HCT116 (cell line): ENCODE measurements around the gene TWIST2. TPM values are rescaled to one million over a fixed set of nuclear protein-coding genes. Genes with fewer than 3 reads are reported as not detected.

Source experiments
- ATAC-seq: fragments of 200-7000 bp; cut with Tn5 transposase; 2 replicates; pipeline ENCODE4 v1.9.1; 2020; ENCODE audit warnings: mild to moderate bottlenecking, moderate library complexity
- BruUV-seq: library from RNA; stranded (reverse); fragments of 400-500 nt; replicated peaks from 2 replicates; lab custom pipeline; 2021; lab: Mats Ljungman, UMichigan
- CTCF ChIA-PET: fragments of 300-600 bp; sonication (Branson Sonifier 250); formaldehyde crosslinking; loops from one replicate; lab custom pipeline; 2021; ENCODE audit warnings: antibody characterized with exemption; lab: Charles Lee
- POLR2A ChIA-PET: fragments of 300-600, 350-600 bp; sonication (Branson Sonifier 250); formaldehyde crosslinking; loops from one replicate; lab custom pipeline; 2021; ENCODE audit warnings: antibody characterized with exemption; lab: Charles Lee
- RAD21 ChIA-PET, 2 experiments: fragments of 300-600 bp; sonication (Branson Sonifier 250); formaldehyde crosslinking; loops; one replicate each; lab custom pipeline; 2023; ENCODE audit warnings: low total read pairs in 2 of 2; ENCODE audit not compliant: uncharacterized antibody in 2 of 2, unreplicated experiment in 2 of 2, low non-redundant PET in 1 of 2; lab: Charles Lee
- DNase-seq: peaks from one replicate; pipeline ENCODE4 v3.0.0-alpha.2; 2010; ENCODE audit warnings: low read depth, low spot score
- H2AFZ ChIP-seq: fragments of 200-600 bp; shearing (Covaris generic), sonication (generic); 2 replicates; pipeline ENCODE4 v1.6.1; 2017; ENCODE audit warnings: low read depth, mixed run types, mixed read lengths, antibody characterized with exemption, low read length; ENCODE audit not compliant: poor library complexity, severe bottlenecking
- H3K27ac ChIP-seq: 2 replicates; pipeline ENCODE4 v1.5.1; 2012; ENCODE audit warnings: low read depth, low read length
- H3K27me3 ChIP-seq: fragments of 200-600 bp; sonication (generic); 2 replicates; pipeline ENCODE4 v1.6.1; 2016; ENCODE audit warnings: mixed run types, low read length, mixed read lengths; ENCODE audit not compliant: insufficient read depth
- H3K36me3 ChIP-seq, 2 experiments: fragments of 200-500 bp in 1 of 2; fragments of 200-600 bp in 1 of 2; sonication (Bioruptor generic) in 1 of 2; sonication (generic) in 1 of 2; 2 replicates each; pipeline versions ENCODE4 v1.5.1 to v1.6.1; 2014 to 2016; ENCODE audit warnings: low read length in 2 of 2, inconsistent platforms in 1 of 2, mixed read lengths in 1 of 2, mixed run types in 1 of 2; ENCODE audit not compliant: insufficient read depth in 2 of 2, control insufficient read depth in 1 of 2
- H3K4me1 ChIP-seq, 2 experiments: fragments of 200-600 bp in 1 of 2; sonication (generic) in 1 of 2; 2 replicates each; pipeline versions ENCODE4 v1.5.1 to v1.6.1; 2012 to 2017; ENCODE audit warnings: low read length in 2 of 2, inconsistent platforms in 1 of 2, mild to moderate bottlenecking in 1 of 2, mixed read lengths in 1 of 2, mixed run types in 1 of 2, moderate library complexity in 1 of 2; ENCODE audit not compliant: insufficient read depth in 2 of 2, control insufficient read depth in 1 of 2
- H3K4me2 ChIP-seq: fragments of 200-600 bp; sonication (generic); 2 replicates; pipeline ENCODE4 v1.6.1; 2017; ENCODE audit warnings: mixed run types, low read length, mixed read lengths
- H3K4me3 ChIP-seq, 2 experiments: fragments of 200-600 bp in 1 of 2; sonication (generic) in 1 of 2; replicated peaks in 1 of 2; 2 replicates each; pipeline ENCODE4 v1.5.1; 2011 to 2016; ENCODE audit warnings: low read length in 2 of 2, control low read depth in 1 of 2, low read depth in 1 of 2, mild to moderate bottlenecking in 1 of 2, mixed read lengths in 1 of 2, mixed run types in 1 of 2
- H3K79me2 ChIP-seq: fragments of 200-600 bp; sonication (generic); 2 replicates; pipeline ENCODE4 v1.6.1; 2017; ENCODE audit warnings: mild to moderate bottlenecking, mixed run types, low read length, moderate library complexity, mixed read lengths; ENCODE audit not compliant: insufficient read depth
- H3K9ac ChIP-seq: fragments of 200-600 bp; sonication (generic); 2 replicates; pipeline ENCODE4 v1.6.1; 2016; ENCODE audit warnings: low read length, mixed read lengths
- H3K9me2 ChIP-seq: fragments of 200-600 bp; sonication (generic), shearing (Covaris generic); 2 replicates; pipeline ENCODE4 v1.6.1; 2017; ENCODE audit warnings: mixed run types, mild to moderate bottlenecking, moderate library complexity; ENCODE audit not compliant: insufficient read depth
- H3K9me3 ChIP-seq, 2 experiments: fragments of 200-500 bp in 1 of 2; fragments of 200-600 bp in 1 of 2; sonication (Bioruptor generic) in 1 of 2; sonication (generic) in 1 of 2; 2 replicates each; pipeline ENCODE4 v1.6.1; 2014 to 2017; ENCODE audit warnings: low read length in 2 of 2, mixed read lengths in 2 of 2, inconsistent platforms in 1 of 2, low read depth in 1 of 2, mild to moderate bottlenecking in 1 of 2, mixed run types in 1 of 2, moderate library complexity in 1 of 2; ENCODE audit not compliant: control insufficient read depth in 1 of 2, insufficient read depth in 1 of 2
- H4K20me1 ChIP-seq: fragments of 200-600 bp; sonication (generic), shearing (Covaris generic); 2 replicates; pipeline ENCODE4 v1.6.1; 2017; ENCODE audit warnings: mixed run types, mild to moderate bottlenecking, moderate library complexity; ENCODE audit not compliant: insufficient read depth
- CBX3 ChIP-seq: IDR thresholded peaks from 2 replicates; pipeline ENCODE4 v1.6.1; 2012; ENCODE audit warnings: low read depth
- CEBPB ChIP-seq: IDR thresholded peaks from 2 replicates; pipeline ENCODE4 v1.6.1; 2012; ENCODE audit warnings: low read depth
- EGR1 ChIP-seq: IDR thresholded peaks from 2 replicates; pipeline ENCODE4 v1.6.1; 2012; ENCODE audit warnings: low read depth
- ELF1 ChIP-seq: IDR thresholded peaks from 2 replicates; pipeline ENCODE4 v1.6.1; 2012; ENCODE audit warnings: low read depth, borderline replicate concordance
- EZH2phosphoT487 ChIP-seq: fragments of 200-600 bp; IDR thresholded peaks from 2 replicates; pipeline ENCODE4 v1.6.1; 2018; ENCODE audit warnings: antibody characterized with exemption, borderline replicate concordance
- FOSL1 ChIP-seq: IDR thresholded peaks from 2 replicates; pipeline ENCODE4 v1.6.1; 2012; ENCODE audit warnings: low read depth
- JUND ChIP-seq: IDR thresholded peaks from 2 replicates; pipeline ENCODE4 v1.6.1; 2012
- POLR2A ChIP-seq: IDR thresholded peaks from 2 replicates; pipeline ENCODE4 v1.7.0; 2011; ENCODE audit warnings: borderline replicate concordance; ENCODE audit not compliant: insufficient read depth, insufficient read length; ENCODE audit errors: extremely low read depth
- RAD21 ChIP-seq: IDR thresholded peaks from 2 replicates; pipeline ENCODE4 v1.6.1; 2012; ENCODE audit warnings: low read depth, mild to moderate bottlenecking
- SIN3A ChIP-seq: IDR thresholded peaks from 2 replicates; pipeline ENCODE4 v1.6.1; 2012; ENCODE audit warnings: low read depth
- SP1 ChIP-seq: IDR thresholded peaks from 2 replicates; pipeline ENCODE4 v1.6.1; 2012; ENCODE audit warnings: low read depth
- SRF ChIP-seq: IDR thresholded peaks from 2 replicates; pipeline ENCODE4 v1.6.1; 2012; ENCODE audit warnings: low read depth
- TCF7L2 ChIP-seq: IDR thresholded peaks from 2 replicates; pipeline ENCODE4 v1.7.0; 2011; ENCODE audit warnings: borderline replicate concordance, inconsistent platforms; ENCODE audit not compliant: insufficient read depth, insufficient read length; ENCODE audit errors: extremely low read depth
- YY1 ChIP-seq: IDR thresholded peaks from 2 replicates; pipeline ENCODE4 v1.6.1; 2011; ENCODE audit warnings: low read length, low read depth, moderate library complexity, mild to moderate bottlenecking; ENCODE audit not compliant: insufficient replicate concordance; ENCODE audit errors: extremely low read depth
- ZFX ChIP-seq: fragments of 450-650 bp; IDR thresholded peaks from 2 replicates; pipeline ENCODE4 v1.6.1; 2017
- ZNF274 ChIP-seq: fragments of 200-500 bp; sonication (Bioruptor generic); IDR thresholded peaks from 2 replicates; pipeline ENCODE4 v1.6.1; 2014; ENCODE audit warnings: mild to moderate bottlenecking, low read depth, low read length, inconsistent platforms
- intact Hi-C: fragments of 100-400 bp; cut with micrococcal nuclease; formaldehyde crosslinking; loops from 2 replicates; pipeline ENCODE4 v1.10.0; 2022
- total RNA-seq: library from RNA; stranded (reverse); gene quantifications from one replicate; pipeline ENCODE4 v1.2.1, GENCODE V29; 2021; ENCODE audit not compliant: unreplicated experiment
- TF ChIP-seq, protein P1 (sequence below): IDR thresholded peaks from 2 replicates; pipeline ENCODE4 v1.6.1; 2011; ENCODE audit warnings: mild to moderate bottlenecking, low read length, moderate library complexity; ENCODE audit not compliant: insufficient replicate concordance; ENCODE audit errors: extremely low read depth
- TF ChIP-seq, protein P2 (sequence below), 3 experiments: fragments of 200-600 bp in 1 of 3; sonication (generic) in 1 of 3; IDR thresholded peaks in 2 of 3; conservative IDR thresholded peaks in 1 of 3; 2 replicates each; pipeline ENCODE4 v1.5.1; 2012 to 2017; ENCODE audit warnings: low read depth in 2 of 3, low read length in 2 of 3, antibody characterized with exemption in 1 of 3, borderline replicate concordance in 1 of 3, control low read depth in 1 of 3, mild to moderate bottlenecking in 1 of 3, mixed read lengths in 1 of 3, mixed run types in 1 of 3, moderate library complexity in 1 of 3; ENCODE audit not compliant: insufficient read depth in 1 of 3
- TF ChIP-seq, protein P3 (sequence below): IDR thresholded peaks from 2 replicates; pipeline ENCODE4 v1.6.1; 2012; ENCODE audit warnings: low read depth

Gene TWIST2
- total RNA-seq, 1 experiment from 2014 or later = not detected

DNA sequence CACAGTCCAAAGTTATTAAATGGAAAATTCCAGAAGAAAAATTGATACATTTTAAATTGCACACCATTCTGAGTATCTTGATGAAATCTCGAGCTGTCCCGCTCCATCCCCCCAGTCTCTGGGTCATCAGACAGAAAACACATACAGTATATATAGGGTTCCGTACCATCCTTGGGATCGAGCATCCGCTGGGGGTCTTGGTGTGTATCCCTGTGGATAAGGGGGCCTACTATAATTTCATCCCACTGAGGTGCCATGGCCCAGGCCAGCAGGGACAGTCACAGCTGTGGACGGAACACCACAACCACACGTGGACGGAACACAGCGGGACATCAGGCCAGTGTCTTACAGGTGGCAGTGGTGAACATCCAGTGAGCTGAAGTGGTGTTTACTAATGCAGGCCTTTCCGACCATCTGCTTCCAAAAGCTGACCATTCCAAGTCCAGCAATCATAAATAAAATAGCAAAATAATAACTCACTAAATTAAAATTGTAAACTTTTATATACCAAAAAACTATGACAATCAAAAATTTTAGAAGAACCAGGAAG is 14.0 kb downstream of the TWIST2 start:
- no peak overlapping the region for H3K4me3 ChIP-seq
- ChIA-PET POLR2A (no interaction called here), CTCF (no interaction called here), RAD21 (no interaction called here)
- no peaks in the 10 kb centered on the region for H3K9me3 ChIP-seq
- no peaks in the 10 kb centered on the region for H4K20me1 ChIP-seq
- no peaks in the 10 kb centered on the region for H3K36me3 ChIP-seq
- no peak overlapping the region for H2AFZ ChIP-seq
- H3K9me2 ChIP-seq = no peaks in the 10 kb centered on the region
- H3K79me2 ChIP-seq = no peaks in the 10 kb centered on the region
- no peak overlapping the region for H3K9ac ChIP-seq
- peaks cover 5% of the 10 kb centered on the region; the same call in 1 of the 2 replicates for H3K27me3 ChIP-seq
- intact Hi-C loops = no loop called here
- H3K4me1 ChIP-seq = peaks cover 19 to 25% of the 10 kb centered on the region in 2 experiments
- H3K4me2 ChIP-seq = no peak overlapping the region
- TF ChIP-seq ZFX (no peak), JUND (no peak), CBX3 (no peak), FOSL1 (no peak), YY1 (no peak), EGR1 (no peak), ELF1 (no peak), EZH2phosphoT487 (no peak), SRF (no peak), SP1 (no peak), CEBPB (no peak), TCF7L2 (no peak), POLR2A (no peak), SIN3A (no peak), RAD21 (no peak), ZNF274 (no peak)
- TF ChIP-seq, protein P1, sequence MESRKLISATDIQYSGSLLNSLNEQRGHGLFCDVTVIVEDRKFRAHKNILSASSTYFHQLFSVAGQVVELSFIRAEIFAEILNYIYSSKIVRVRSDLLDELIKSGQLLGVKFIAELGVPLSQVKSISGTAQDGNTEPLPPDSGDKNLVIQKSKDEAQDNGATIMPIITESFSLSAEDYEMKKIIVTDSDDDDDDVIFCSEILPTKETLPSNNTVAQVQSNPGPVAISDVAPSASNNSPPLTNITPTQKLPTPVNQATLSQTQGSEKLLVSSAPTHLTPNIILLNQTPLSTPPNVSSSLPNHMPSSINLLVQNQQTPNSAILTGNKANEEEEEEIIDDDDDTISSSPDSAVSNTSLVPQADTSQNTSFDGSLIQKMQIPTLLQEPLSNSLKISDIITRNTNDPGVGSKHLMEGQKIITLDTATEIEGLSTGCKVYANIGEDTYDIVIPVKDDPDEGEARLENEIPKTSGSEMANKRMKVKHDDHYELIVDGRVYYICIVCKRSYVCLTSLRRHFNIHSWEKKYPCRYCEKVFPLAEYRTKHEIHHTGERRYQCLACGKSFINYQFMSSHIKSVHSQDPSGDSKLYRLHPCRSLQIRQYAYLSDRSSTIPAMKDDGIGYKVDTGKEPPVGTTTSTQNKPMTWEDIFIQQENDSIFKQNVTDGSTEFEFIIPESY = no peak
- TF ChIP-seq, protein P2, sequence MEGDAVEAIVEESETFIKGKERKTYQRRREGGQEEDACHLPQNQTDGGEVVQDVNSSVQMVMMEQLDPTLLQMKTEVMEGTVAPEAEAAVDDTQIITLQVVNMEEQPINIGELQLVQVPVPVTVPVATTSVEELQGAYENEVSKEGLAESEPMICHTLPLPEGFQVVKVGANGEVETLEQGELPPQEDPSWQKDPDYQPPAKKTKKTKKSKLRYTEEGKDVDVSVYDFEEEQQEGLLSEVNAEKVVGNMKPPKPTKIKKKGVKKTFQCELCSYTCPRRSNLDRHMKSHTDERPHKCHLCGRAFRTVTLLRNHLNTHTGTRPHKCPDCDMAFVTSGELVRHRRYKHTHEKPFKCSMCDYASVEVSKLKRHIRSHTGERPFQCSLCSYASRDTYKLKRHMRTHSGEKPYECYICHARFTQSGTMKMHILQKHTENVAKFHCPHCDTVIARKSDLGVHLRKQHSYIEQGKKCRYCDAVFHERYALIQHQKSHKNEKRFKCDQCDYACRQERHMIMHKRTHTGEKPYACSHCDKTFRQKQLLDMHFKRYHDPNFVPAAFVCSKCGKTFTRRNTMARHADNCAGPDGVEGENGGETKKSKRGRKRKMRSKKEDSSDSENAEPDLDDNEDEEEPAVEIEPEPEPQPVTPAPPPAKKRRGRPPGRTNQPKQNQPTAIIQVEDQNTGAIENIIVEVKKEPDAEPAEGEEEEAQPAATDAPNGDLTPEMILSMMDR (IDR thresholded peaks at IDR 0.05 in 2 of 3, conservative IDR thresholded peaks at IDR 0.05 in 1 of 3; ENCODE audit: borderline replicate concordance in 1 of 3, insufficient read depth in 1 of 3, low read depth in 2 of 3, low read length in 2 of 3) = no peak
- TF ChIP-seq, protein P3, sequence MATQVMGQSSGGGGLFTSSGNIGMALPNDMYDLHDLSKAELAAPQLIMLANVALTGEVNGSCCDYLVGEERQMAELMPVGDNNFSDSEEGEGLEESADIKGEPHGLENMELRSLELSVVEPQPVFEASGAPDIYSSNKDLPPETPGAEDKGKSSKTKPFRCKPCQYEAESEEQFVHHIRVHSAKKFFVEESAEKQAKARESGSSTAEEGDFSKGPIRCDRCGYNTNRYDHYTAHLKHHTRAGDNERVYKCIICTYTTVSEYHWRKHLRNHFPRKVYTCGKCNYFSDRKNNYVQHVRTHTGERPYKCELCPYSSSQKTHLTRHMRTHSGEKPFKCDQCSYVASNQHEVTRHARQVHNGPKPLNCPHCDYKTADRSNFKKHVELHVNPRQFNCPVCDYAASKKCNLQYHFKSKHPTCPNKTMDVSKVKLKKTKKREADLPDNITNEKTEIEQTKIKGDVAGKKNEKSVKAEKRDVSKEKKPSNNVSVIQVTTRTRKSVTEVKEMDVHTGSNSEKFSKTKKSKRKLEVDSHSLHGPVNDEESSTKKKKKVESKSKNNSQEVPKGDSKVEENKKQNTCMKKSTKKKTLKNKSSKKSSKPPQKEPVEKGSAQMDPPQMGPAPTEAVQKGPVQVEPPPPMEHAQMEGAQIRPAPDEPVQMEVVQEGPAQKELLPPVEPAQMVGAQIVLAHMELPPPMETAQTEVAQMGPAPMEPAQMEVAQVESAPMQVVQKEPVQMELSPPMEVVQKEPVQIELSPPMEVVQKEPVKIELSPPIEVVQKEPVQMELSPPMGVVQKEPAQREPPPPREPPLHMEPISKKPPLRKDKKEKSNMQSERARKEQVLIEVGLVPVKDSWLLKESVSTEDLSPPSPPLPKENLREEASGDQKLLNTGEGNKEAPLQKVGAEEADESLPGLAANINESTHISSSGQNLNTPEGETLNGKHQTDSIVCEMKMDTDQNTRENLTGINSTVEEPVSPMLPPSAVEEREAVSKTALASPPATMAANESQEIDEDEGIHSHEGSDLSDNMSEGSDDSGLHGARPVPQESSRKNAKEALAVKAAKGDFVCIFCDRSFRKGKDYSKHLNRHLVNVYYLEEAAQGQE = no peak
- DNase-seq (no peak), ATAC-seq (no peak)
- no peak overlapping the region for H3K27ac ChIP-seq
- no TSS peak for BruUV-seq
